GM21360 (cell line): ENCODE results near the gene MNDA.
"Not testable (repeated sequence)": the region's sequence is repeated elsewhere in the genome, so short reads cannot be mapped to it uniquely, and the experiment has no call there.

Experiments used
- ATAC-seq: cut with Tn5 transposase; IDR thresholded peaks from one replicate; pipeline ENCODE4 v1.9.1; 2021; ENCODE audit warnings: mild to moderate bottlenecking, moderate library complexity; ENCODE audit not compliant: unreplicated experiment

The MNDA gene

GRCh38 chr1:158836038-158836437 is 4.9 kb downstream of the MNDA start:
- ATAC-seq, result no peak

- no peak for ATAC-seq
Observed at GRCh38 chr1:158838660-158839059, 7.5 kb downstream of the MNDA start.

- no peak for ATAC-seq
Observed at GRCh38 chr1:158839566-158839965, 8.4 kb downstream of the MNDA start.

GRCh38 chr1:158840236-158840635 is 9.1 kb downstream of the MNDA start:
- no peak for ATAC-seq

- ATAC-seq, result no peak
Observed at GRCh38 chr1:158864595-158864994, 33.4 kb downstream of the MNDA start.

- ATAC-seq, result not testable (repeated sequence)
Observed at GRCh38 chr1:158870438-158870837, 39.3 kb downstream of the MNDA start.

GRCh38 chr1:158873141-158873540 is 42.0 kb downstream of the MNDA start:
- no peak for ATAC-seq

- ATAC-seq, result no peak
Observed at GRCh38 chr1:158893654-158894053, 62.5 kb downstream of the MNDA start.

- no peak for ATAC-seq
Observed at GRCh38 chr1:158898722-158899121, 67.6 kb downstream of the MNDA start.
